Pulmonary artery endothelial cell (primary cell): ENCODE results near the gene EFNA5. TPM values are rescaled to one million over a fixed set of nuclear protein-coding genes. Genes with fewer than 3 reads are reported as not detected.

Experiments used
- DNase-seq: peaks from one replicate; pipeline ENCODE4 v3.0.0-alpha.2; 2011; ENCODE audit warnings: low read depth, low spot score
- total RNA-seq: library from RNA; depleted of rRNA; stranded (reverse); fragments of >200 nt; gene quantifications from 2 replicates; pipeline ENCODE4 v1.2.3, GENCODE V29; 2014

The EFNA5 gene
- total RNA-seq, 1 donor from 2014 or later: 15.0 TPM

DNA sequence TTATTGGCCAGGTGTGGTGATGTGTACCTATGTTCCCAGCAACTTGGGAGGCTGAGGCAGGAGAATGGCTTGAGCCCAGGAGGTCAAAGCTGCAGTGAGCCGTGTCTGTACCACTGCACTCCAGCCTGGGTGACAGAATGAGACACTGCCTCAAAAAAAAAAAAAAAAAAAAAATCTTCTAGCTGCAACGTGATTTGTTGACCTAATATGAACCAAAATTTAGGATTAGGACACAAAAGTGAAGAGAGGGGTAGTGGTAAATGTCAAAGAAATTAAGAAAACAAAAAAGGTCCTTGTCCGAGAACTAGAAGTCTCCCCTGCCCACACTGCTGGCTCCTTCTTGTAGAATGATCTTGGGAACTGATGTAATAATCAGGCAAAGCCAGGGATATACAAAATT, 272.0 kb downstream of the EFNA5 start:
- no peak for DNase-seq

DNA sequence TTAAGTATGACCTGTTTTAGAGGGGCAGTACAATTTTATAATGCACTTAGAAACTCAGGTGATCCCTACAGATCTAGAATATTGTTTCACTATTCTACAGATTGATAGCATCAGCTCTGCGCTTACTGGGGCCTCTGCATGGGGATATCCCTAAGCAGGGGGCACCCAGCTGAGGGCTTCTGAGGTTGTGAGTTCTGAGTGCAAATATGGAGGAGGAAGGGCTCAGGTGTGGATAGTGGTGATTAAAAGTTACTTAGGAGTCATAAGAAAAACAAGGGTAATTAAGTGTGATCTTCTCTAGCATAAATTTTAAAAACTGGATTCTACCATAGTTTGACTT, 274.4 kb downstream of the EFNA5 start:
- DNase-seq: no peak

DNA sequence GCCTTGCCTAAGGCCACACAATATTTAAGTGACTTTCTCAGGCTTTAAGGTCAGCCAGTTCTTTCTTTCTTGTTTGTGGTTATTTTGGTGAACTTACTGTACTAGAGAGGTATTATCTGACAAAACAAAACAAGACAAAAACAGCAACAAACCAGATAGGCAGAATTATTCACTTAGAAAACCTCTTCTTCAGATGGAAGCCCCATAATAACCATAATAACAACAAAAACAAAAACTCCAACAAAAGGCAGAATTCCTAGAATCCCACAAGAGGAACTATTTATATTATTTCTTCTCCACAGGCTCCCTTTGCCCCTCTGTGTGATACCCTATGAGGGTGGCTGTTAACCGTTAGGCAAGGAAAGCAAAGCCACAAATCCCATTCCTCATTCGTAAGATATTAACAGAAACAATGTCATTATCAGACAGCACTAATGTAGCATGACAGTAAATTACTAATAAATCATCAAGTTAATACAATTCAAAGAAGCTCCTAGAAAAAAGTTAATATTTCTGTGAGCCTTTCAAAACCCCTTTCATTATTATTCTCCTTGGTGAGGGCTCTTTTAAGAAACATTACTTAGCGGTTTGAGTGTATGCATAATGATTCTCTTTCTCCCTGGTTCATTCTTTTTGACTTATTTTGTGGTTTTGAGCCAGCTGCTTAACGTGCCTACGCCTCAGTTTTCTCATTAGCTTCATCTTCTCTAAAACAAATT, 274.9 kb downstream of the EFNA5 start:
- DNase-seq: no peak

DNA sequence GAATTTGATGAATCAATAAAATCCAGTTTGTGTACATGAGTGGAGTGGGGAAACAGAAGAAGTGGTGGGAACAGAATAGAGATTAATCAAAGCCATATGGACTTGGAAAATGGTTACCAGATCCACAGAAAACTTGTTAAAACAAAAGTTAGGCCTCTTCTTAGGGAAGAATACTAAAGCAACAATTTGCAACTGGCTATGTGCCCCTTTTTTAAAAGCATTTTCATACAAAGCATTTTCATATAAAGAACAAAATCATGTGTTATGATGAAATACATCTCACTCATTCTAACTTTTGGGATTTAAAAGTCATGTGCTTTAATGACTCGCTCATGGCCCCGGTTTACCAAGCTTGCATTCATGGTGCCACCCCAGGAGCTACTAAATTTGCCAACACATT, 276.9 kb downstream of the EFNA5 start:
- DNase-seq: no peak

DNA sequence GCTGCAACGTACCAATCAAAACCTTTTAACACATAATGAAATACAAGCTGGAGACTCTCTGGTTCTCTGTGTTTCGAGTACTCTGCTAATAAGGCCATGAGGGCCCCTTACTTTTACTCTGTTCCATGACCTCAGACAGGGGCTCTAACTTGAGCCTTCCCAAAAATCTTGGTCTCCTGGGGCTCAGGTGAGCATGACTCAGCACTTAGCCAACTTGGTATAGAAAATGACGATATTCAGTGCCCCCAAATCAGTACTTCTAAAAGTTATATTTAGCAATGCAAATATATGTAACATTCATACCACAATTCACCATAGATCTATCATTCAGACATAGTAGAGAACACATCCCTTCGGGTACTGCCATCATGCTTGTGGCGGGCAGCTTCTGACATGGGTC, 278.9 kb downstream of the EFNA5 start:
- DNase-seq: no peak

DNA sequence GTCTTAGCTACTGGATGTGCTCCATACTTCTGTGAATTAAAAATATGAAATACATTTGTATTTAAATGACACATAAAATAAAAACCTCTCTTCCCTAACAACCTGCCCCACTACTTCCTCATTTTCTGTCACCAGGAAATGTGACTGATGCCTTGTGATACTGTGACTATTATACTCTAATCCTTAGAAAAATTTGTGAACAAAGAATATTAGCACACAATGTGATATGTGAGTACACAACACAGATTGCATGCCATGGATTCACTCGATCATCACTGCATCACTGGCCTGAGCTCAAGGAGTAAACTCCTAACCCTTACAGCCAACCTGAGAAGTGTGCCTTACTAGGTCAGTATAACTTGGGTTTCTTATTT, 281.0 kb downstream of the EFNA5 start:
- DNase-seq: peak; percentile 7

DNA sequence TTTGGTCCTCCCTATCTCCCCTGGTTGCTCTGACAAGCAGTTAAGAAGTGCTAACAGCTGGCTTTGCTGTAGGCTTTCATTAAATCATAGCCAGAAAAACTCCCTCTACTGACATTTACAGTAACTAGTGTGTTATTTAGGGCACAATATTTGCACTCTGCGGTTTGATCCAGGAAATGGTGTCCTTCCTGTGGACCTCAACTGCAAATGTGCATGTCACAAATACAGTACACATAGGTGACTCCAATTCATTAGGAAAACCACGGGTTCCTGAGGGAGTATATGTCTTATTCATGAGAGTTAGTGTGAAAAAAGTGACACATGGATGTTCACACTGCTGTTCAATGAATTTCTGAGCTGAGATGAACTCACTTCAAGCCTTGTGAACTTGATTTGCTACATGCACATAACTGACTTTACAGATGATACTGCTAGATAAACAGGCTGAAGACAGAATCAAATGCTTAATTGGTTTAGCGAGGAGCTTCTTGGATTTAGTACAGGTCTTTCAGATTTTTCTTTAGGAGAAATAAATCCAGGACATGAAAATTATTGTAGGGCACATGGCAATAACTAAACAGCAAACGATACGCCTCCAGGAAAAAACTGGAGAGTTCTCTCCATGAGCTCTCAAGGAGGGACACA, 281.5 kb downstream of the EFNA5 start:
- peak; percentile 61 for DNase-seq

DNA sequence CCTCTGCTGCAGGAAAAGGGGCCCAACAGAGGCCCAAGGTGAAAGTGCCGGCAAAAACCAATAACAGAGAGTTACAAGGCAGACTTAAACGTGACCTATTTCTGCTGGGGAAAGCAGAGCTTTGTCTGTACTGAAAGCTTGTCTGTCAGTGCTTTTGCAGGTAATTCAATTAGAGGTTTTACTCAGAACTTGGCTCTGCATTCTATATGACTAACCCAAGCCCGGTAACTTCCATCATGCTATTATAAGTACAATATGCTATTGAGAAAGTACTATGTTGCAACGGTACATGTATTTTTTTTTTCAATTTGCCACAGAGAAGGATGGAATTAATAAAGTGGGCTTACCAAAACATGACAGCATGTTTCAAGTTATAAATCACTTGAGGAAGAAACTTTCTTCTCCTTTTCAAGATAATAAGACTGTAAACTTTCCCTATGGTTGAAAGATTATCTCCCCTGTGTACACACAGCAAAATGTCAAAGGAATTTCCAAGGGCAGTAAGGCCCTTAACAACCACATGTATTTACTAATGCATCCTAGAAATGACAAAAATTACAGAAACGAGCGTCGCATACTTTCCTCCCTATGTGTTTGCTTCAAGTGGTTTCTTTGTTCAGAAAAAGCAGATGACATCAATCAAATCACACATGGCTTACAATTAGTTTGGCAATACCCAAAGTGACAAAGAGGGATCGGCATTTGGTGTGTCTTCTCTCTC, 282.4 kb downstream of the EFNA5 start:
- DNase-seq: no peak

DNA sequence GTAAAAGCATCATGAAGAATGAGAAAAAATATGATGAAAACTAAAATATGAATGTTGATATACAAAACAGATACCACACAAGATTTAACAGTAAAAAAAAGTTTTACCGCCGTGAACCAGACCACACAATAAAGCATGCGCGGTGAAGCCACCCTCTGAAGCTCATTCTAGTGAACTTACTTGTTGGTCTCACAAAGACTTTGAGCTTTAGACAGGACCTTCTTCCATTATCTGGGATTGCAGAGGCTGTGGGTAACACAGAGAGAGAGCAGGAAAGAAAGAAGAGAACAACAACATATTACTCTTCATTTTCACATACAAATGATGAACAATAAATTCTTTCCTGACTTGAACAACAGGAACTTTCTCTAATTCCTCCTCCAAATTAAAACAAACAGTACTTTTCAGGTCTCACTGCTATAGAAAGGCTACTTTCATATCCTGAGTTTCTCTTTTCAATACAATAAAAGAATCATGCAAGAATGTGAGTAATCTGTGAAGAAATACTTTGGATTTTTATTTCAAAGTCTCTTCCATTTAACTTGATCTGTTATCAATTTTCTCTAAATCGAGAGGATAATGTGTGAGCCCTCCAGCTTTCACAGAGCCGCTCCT, 283.1 kb downstream of the EFNA5 start:
- DNase-seq: no peak

DNA sequence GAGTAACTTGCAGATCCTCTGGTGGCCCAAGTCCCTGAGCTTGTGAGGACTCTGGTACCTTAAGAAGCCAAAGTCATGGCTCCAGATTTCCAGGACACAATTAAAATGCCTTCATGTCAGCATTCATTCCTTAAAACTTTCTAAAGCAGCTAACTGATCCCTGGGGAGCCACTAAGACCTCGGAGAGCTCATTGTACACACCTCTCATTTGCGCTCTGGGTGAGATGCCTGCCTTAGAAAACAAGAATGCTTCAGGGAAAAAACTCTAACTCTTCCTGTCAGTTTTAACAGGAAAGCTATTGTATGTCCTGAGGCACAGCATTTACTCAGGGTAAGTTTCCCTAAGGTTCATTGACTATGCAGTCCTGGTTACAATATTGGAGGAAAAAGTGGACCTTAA, 285.0 kb downstream of the EFNA5 start:
- no peak for DNase-seq

DNA sequence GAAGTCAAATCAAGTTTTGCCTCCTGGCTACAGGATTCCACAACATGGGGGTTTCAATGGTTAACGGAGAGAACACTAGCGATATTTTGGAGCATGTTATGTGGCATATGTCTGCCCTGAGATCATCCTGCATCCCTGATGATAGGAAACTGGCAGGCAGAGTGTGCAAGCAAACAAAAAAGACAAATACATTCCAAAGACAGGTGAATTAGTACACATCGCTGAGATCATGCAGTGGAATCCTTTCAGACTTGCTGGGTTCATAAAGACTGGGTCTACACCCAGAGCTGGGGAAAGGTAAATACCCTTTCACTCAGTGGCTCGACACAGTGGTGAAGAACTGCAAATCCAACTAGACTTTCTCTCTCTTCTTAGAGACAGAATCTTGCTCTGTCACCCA, 286.5 kb downstream of the EFNA5 start:
- DNase-seq: no peak

DNA sequence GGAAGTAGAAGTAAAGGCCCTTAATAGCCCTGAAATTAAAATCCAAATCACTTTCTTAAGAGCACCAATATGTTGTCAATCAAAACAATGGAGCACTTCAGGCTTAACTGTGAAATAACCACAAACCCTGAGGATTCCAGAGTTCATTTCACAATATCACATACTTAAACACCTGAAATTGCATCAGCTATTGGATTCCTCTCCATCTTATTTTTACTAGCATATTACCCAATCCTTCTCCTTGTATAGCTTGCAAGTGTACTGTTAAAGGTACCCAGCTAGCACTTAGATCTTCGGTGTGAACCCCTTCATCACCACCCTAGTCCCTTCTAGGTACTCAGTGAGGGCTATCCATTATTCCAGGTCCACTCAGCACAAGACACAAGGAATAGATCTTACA, 287.3 kb downstream of the EFNA5 start:
- DNase-seq: no peak

DNA sequence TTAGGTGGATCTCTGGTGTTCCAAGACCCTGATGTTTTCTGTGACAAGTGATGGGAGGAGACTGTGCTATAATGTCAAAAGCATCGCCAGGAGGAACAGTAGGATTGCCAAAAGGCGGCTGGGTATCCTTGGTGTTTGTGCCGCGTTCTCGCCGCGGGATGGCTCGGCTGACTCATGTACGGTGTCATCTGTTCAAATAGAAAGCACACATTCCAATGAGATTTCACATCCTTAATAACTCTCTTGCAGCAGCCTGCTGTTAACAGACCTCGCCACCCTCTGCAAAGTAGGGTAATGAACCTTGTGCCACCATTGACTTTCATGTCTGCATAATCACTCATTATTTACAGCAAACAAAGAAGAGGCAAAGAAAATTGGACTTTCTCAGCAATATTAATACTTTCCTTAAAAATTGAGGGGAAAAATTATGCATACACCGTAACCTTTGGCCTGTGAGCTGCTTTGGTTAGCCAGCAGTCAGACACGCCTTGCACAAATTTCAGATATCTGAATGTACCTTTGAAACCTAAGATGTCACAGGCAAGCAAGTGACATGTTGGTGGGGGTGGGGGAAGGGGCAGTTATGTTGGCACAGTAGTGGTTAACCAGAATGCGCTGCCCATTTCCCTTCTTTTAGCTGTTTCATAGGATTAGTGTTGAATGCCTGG, 289.4 kb downstream of the EFNA5 start:
- DNase-seq: no peak

DNA sequence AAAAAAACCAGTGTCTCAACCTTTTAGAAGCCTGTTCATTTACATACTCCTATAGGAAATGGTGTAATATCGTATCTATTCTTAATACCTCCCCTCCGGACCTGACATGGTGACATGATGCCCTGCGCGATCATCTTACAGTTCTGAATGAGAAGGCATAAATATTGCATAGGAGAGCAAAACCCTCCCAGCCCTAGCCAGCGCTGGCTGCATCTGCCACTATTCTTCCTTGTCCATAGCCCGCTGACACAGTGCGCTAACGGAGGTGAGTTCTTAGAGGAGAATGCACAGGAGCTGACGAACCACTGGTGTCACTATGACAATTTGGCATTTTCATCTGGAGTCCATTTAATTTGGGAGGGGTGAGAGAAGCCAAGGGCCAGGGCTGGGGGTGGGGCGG, 290.1 kb downstream of the EFNA5 start:
- no peak for DNase-seq

DNA sequence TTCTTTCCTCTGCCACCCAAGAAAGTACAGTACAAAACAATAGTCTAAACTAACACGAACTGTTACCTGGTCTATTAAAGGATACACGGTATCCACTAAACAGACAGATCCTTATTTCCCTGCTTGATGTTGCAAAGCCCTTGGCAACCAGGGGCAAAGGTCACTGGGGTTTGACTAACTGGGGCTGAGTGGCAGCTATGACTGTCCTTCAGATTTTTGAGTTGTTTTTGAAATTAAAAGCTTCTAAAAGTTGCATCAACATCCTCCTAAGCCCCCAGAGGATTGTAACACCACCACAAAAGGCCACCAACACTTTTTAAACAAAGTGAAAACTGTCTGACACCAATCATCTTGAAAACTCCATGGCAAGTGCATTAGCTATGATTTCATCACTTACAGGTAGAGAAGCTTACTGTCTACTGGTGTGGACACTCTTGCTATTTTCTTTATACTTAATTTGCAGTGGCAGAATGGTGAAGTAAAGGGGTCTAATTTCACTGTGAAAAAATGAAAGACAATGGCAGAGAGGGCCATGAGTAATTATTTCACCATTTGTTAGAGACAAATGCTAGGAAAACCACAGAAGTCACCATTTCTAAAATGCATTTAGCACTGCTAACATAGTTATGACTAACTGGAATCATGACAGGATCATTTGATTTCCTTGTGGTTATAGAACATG, 292.4 kb downstream of the EFNA5 start:
- no peak for DNase-seq

DNA sequence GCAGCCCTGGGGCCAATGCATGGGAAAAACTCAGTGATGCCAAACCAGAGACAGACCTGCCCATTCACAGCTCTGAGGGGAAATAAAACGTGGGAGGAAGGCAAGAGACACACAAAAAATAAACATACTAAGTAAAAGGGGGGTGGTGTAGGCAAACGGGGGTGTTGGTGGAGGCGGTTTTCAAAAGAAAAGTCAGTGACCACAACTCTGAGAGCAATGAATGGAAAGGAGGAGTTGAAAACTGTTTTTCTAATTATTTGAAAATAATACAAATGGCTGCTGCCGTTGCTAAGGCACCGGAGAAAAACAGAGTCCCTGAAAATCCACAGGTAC, 293.5 kb downstream of the EFNA5 start:
- DNase-seq: no peak

DNA sequence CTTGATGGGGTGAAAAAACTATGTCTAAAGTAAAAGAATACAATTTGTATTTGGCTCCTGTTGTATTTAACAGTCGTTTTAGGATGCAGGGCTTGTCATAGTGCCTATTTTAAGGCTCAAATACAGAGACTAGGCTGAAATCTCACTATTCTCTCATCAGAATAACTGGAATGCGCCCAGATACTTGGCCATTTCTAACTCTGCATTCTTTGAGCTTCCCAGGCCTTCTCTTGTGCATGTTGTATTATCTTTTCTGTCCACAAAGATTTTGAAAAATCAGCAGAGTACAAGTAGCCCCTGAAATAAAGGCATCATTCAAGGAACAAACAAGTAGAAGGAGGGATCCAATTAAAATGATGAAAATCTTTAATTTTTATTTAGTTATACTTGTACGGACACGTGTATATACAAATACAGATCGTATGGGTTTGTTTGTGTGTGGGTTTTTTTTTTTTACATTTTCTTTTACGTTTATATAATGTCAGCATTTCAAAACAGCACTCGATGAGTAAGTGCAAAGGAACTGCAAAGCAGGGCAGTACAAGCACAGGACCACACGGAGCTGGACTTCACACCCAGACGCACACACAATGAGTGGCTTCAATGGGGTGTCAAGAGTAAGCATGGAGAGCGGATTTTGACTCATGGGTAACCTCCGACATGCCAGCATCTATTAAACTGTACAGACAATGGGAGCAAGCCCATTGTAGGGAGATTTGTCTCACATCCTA, 294.0 kb downstream of the EFNA5 start:
- DNase-seq: no peak

DNA sequence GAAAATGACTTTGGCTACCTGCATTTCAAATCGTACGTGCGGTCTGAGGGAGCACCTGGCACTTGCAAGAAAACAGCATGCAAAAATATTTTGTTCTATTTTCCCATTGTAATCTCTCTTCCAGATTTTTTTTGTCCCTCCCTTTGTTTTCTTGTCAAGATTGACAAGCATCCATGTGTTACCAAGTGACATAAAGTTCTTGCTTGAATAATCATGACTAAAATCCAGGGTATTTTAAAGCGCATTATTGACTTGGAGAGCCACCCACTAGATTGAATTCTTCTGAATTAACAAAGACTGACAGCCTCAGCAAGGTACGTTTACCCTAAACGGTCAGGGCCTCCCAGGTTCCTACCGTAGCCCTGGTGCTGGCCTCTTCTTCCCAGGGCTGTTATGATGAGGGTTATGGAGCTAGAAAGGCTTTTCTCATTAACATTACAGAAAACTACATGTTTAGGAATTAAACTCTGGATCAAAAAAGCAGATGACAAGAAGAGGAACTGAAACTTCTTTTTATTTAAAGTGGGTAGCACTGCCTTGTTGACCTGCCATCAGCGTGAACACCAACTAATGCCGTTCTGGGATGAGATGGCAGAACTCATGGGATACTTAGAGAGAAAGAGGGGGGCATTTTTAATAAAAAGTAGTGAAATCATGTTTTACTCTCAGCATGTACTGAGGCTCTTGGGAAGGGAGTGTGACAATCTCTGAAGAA, 297.0 kb downstream of the EFNA5 start:
- DNase-seq: no peak

DNA sequence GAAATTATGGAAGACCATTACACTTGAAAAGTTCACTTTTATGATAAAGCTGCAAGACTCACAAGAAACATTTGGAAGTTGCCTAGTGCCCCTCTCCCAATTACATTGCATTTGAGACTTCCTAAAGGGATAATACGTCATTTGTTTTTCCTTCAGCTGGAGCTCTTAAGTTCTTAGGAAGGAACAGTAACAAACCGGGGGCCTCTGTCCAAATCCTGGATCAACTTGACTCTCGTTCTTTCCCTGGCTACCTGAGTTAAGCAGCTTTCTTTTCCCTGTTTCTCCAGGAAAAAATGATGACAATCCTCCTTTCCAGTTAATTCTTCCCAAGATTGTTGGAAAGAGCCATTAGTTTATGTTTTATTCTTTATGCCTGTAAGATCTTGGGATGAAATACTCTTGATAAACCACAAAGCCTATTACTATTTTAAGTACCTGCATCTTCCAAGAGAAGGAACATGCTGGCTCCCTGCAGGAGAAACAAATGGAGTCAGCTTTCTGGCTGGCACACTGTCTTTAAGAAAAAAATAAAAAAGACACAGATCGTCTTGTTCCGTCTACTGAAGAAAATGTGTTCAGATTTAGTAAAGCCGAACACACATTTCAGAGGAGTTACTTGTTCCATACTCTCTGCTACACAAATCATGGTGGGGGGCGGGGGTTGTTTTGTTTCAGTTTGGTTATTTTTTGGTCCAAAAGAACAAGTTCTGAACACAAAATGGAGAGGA, 297.9 kb downstream of the EFNA5 start:
- no peak for DNase-seq
